Astrocyte of the hippocampus (primary cell): ENCODE results near the gene AHDC1.
"Not testable (repeated sequence)": the region's sequence is repeated elsewhere in the genome, so short reads cannot be mapped to it uniquely, and the experiment has no call there.

Experiments used
- DNase-seq: peaks from one replicate; pipeline ENCODE4 v3.0.0; 2011; ENCODE audit warnings: low read depth, low spot score

Gene AHDC1

GRCh38 chr1:27603681-27604578, at the start of gene AHDC1:
TSS of gene AHDC1 (minus strand) at chr1:27604144. CDS start at chr1:27552115, 52,029 bp downstream.
- DNase-seq = peak; percentile 97

GRCh38 chr1:27652111-27652864, 48.3 kb upstream of the AHDC1 start:
- DNase-seq = no peak

GRCh38 chr1:27650539-27651175, 46.7 kb upstream of the AHDC1 start:
- peak; percentile 57 for DNase-seq

- no peak for DNase-seq
Measured at GRCh38 chr1:27650171-27650538, 46.2 kb upstream of the AHDC1 start.

GRCh38 chr1:27649306-27649635, 45.3 kb upstream of the AHDC1 start:
- no peak for DNase-seq

- no peak for DNase-seq
Measured at GRCh38 chr1:27648602-27649305, 44.8 kb upstream of the AHDC1 start.

GRCh38 chr1:27647328-27647727, 43.4 kb upstream of the AHDC1 start:
- no peak for DNase-seq

GRCh38 chr1:27646676-27647075, 42.7 kb upstream of the AHDC1 start:
- no peak for DNase-seq

- DNase-seq = no peak
Measured at GRCh38 chr1:27645071-27645415, 41.1 kb upstream of the AHDC1 start.

- DNase-seq = no peak
Measured at GRCh38 chr1:27644369-27645070, 40.6 kb upstream of the AHDC1 start.

GRCh38 chr1:27643600-27644368, 39.8 kb upstream of the AHDC1 start:
- peak; percentile 65 for DNase-seq

GRCh38 chr1:27640514-27640913, 36.6 kb upstream of the AHDC1 start:
- DNase-seq = not testable (repeated sequence)

GRCh38 chr1:27638805-27639204, 34.9 kb upstream of the AHDC1 start:
- no peak for DNase-seq

- no peak for DNase-seq
Measured at GRCh38 chr1:27638047-27638734, 34.2 kb upstream of the AHDC1 start.

- no peak for DNase-seq
Measured at GRCh38 chr1:27635396-27636142, 31.6 kb upstream of the AHDC1 start.

- no peak for DNase-seq
Measured at GRCh38 chr1:27634985-27635367, 31.0 kb upstream of the AHDC1 start, which contains the start of gene FGR. TSS of gene FGR (minus strand) at chr1:27635185. CDS start at chr1:27623916, 11,269 bp downstream.

- DNase-seq = peak; percentile 38
Measured at GRCh38 chr1:27634177-27634984, 30.4 kb upstream of the AHDC1 start.

GRCh38 chr1:27633640-27634176, 29.8 kb upstream of the AHDC1 start:
- no peak for DNase-seq
